ENCODE measurements around the gene CBLL2.

- TF ChIP-seq CTCF (IDR thresholded peaks at IDR 0.05) (no peak), POLR2A (IDR thresholded peaks at IDR 0.05) (no peak)
Observed at GRCh38 chrX:22320236-22320873, 47.6 kb downstream of the CBLL2 start.

Measured in lower leg skin (tissue), 3 donors.